GM13977 (cell line): Measurements from ENCODE around the gene BUD31.

ENCODE experiments used
- DNase-seq: peaks from one replicate; pipeline ENCODE4 v3.0.0; 2012; ENCODE audit warnings: low spot score
- in situ Hi-C: fragments of 300-500 bp; cut with MboI; formaldehyde crosslinking; loops from one replicate; pipeline ENCODE4 v1.12.0; 2022; ENCODE audit warnings: low sequenced_read_pairs, low pct_unique_long_range_greater_than_20kb, mixed read lengths, inconsistent platforms; ENCODE audit not compliant: unreplicated experiment
- TF ChIP-seq, protein P1 (sequence below): IDR thresholded peaks from 2 replicates; pipeline ENCODE4 v1.5.1; 2012; ENCODE audit warnings: mild to moderate bottlenecking, control low read depth; ENCODE audit not compliant: insufficient read depth; ENCODE audit errors: extremely low read depth, missing control alignments

Gene BUD31

GRCh38 chr7:99433158-99433557 is 24.4 kb downstream of the BUD31 start:
- TF ChIP-seq, protein P1, sequence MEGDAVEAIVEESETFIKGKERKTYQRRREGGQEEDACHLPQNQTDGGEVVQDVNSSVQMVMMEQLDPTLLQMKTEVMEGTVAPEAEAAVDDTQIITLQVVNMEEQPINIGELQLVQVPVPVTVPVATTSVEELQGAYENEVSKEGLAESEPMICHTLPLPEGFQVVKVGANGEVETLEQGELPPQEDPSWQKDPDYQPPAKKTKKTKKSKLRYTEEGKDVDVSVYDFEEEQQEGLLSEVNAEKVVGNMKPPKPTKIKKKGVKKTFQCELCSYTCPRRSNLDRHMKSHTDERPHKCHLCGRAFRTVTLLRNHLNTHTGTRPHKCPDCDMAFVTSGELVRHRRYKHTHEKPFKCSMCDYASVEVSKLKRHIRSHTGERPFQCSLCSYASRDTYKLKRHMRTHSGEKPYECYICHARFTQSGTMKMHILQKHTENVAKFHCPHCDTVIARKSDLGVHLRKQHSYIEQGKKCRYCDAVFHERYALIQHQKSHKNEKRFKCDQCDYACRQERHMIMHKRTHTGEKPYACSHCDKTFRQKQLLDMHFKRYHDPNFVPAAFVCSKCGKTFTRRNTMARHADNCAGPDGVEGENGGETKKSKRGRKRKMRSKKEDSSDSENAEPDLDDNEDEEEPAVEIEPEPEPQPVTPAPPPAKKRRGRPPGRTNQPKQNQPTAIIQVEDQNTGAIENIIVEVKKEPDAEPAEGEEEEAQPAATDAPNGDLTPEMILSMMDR: no peak
- in situ Hi-C loops: no loop called here
- DNase-seq: no peak

DNA sequence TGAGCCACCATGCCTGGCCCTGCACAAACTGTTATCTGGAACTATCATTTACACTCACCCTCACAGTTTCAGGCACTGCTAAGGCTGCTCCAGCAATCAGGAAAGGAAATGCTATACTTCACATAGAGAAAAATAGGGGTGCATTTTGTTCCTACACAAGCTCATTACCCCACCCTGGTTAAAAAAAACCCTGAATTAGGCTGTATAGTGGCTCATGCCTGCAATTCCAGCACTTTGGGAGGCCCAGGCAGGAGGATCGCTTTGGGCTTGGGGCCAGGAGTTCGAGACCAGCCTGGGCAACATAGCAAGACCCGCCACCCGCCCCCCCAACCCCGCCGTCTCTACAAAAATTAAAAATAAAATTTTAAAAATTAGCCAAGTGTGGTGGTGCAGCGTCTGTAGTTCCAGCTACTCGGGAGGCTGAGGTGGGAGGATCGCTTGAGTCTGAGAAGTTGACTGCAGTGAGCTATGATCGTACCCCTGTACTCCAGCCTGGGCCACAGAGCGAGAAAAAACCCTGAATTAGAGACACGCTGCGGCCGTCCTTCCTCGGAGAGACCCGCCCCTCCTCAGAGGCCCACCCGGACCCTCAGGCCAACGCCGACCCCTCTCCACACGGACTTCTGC is 29.3 kb downstream of the BUD31 start:
- TF ChIP-seq, protein P1: no peak
- DNase-seq: no peak
- in situ Hi-C loops: no loop called here

- DNase-seq: peak; percentile 99
- in situ Hi-C loops: no loop called here
- TF ChIP-seq, protein P1: no peak
Observed at GRCh38 chr7:99438573-99439480, 30.1 kb downstream of the BUD31 start, which contains the start of the genes CPSF4 and PTCD1. Gene CPSF4, plus strand, starts transcription at chr7:99438943. Its CDS starts 140 bp downstream, at chr7:99439083. Gene PTCD1, minus strand, starts transcription at chr7:99438798. Its CDS starts 3,556 bp downstream, at chr7:99435242.

DNA sequence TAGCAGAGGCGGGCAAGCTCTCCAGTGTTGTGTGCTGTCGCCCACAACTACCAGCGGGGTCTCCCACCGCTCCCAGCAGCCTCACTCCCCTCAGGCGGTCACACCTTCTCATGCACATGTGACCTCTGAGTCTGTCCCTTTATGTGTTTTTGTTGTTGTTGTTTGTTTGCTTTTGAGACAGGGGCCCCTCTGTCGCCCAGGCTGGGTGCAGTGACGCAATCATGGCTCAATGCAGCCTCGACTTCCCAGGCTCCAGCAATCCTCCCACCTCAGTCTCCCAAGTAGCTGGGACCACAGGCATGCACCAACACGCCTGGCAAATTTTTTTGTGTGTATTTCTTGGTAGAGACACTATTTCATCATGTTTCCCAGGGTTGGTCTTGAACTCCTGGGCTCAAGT is 31.4 kb downstream of the BUD31 start:
- TF ChIP-seq, protein P1: no peak
- DNase-seq: no peak
- in situ Hi-C loops: no loop called here

GRCh38 chr7:99446096-99446495 is 37.3 kb downstream of the BUD31 start:
- TF ChIP-seq, protein P1: no peak
- no peak for DNase-seq
- in situ Hi-C loops: no loop called here

DNA sequence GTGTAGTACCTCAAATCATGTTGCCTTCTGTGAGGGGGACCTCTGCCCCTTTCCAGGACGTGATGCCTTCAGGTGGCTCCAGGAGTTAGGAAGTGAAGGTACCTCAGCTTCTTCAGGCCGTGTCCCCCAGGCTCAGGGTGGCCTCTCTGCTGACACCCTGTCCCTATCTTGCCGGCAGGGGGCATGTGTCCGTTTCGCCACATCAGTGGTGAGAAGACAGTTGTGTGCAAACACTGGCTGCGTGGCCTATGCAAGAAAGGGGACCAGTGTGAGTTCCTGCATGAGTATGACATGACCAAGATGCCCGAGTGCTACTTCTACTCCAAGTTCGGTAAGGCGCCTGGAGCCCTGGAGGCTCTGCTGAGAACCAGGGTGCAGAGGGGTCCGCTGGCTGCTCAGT is 39.2 kb downstream of the BUD31 start:
- DNase-seq: no peak
- TF ChIP-seq, protein P1: no peak
- in situ Hi-C loops: no loop called here
